Astrocyte of the spinal cord (primary cell): ENCODE results near the gene PLET1.

Experiments
- DNase-seq: peaks from one replicate; pipeline ENCODE4 v3.0.0; 2011; ENCODE audit warnings: low read depth, low spot score
- H3K4me3 ChIP-seq: 2 replicates; pipeline ENCODE4 v1.5.1; 2011; ENCODE audit warnings: low read depth, mild to moderate bottlenecking, low read length, moderate library complexity
- CTCF ChIP-seq: IDR thresholded peaks from 2 replicates; pipeline ENCODE4 v1.5.1; 2012; ENCODE audit warnings: low read depth, mild to moderate bottlenecking, low read length, inconsistent platforms
- in situ Hi-C: cut with HindIII; loops from 2 replicates; pipeline ENCODE4 v1.10.0; 2017; ENCODE audit warnings: low sequenced_read_pairs

Gene PLET1

GRCh38 chr11:112277941-112278340, 17.3 kb upstream of the PLET1 start:
- in situ Hi-C loops = no loop called here
- TF ChIP-seq CTCF = no peak

GRCh38 chr11:112277029-112277428, 16.4 kb upstream of the PLET1 start:
- DNase-seq = no peak
- H3K4me3 ChIP-seq = no peak overlapping the region
- in situ Hi-C loops = no loop called here
- TF ChIP-seq CTCF = no peak

More at GRCh38 chr11:112277941-112278340, 17.3 kb upstream of the PLET1 start:
- H3K4me3 ChIP-seq = no peak overlapping the region
- DNase-seq = no peak

GRCh38 chr11:112274007-112274783, 13.5 kb upstream of the PLET1 start:
- TF ChIP-seq CTCF = no peak
- DNase-seq = no peak
- H3K4me3 ChIP-seq = no peak overlapping the region
- in situ Hi-C loops = no loop called here

- no peak for TF ChIP-seq CTCF
- no peak for DNase-seq
- in situ Hi-C loops = no loop called here
- H3K4me3 ChIP-seq = no peak overlapping the region
These were observed 12.4 kb upstream of the PLET1 start for GRCh38 chr11:112273066-112273465.

- no peak overlapping the region for H3K4me3 ChIP-seq
- in situ Hi-C loops = no loop called here
- TF ChIP-seq CTCF = no peak
- DNase-seq = no peak
These were observed 10.6 kb upstream of the PLET1 start for GRCh38 chr11:112271242-112271641.

GRCh38 chr11:112270551-112271180, 10.0 kb upstream of the PLET1 start:
- TF ChIP-seq CTCF = no peak
- in situ Hi-C loops = no loop called here
- no peak for DNase-seq

More at GRCh38 chr11:112270551-112271180, 10.0 kb upstream of the PLET1 start:
- H3K4me3 ChIP-seq = no peak overlapping the region
